GM15510 (cell line): ENCODE data around the gene EMILIN3.

ENCODE experiments used
- POLR2A ChIP-seq: IDR thresholded peaks from 3 replicates; pipeline ENCODE4 v1.6.1; 2011; ENCODE audit warnings: borderline replicate concordance; ENCODE audit not compliant: insufficient read length; ENCODE audit errors: extremely low read depth

Gene EMILIN3

DNA sequence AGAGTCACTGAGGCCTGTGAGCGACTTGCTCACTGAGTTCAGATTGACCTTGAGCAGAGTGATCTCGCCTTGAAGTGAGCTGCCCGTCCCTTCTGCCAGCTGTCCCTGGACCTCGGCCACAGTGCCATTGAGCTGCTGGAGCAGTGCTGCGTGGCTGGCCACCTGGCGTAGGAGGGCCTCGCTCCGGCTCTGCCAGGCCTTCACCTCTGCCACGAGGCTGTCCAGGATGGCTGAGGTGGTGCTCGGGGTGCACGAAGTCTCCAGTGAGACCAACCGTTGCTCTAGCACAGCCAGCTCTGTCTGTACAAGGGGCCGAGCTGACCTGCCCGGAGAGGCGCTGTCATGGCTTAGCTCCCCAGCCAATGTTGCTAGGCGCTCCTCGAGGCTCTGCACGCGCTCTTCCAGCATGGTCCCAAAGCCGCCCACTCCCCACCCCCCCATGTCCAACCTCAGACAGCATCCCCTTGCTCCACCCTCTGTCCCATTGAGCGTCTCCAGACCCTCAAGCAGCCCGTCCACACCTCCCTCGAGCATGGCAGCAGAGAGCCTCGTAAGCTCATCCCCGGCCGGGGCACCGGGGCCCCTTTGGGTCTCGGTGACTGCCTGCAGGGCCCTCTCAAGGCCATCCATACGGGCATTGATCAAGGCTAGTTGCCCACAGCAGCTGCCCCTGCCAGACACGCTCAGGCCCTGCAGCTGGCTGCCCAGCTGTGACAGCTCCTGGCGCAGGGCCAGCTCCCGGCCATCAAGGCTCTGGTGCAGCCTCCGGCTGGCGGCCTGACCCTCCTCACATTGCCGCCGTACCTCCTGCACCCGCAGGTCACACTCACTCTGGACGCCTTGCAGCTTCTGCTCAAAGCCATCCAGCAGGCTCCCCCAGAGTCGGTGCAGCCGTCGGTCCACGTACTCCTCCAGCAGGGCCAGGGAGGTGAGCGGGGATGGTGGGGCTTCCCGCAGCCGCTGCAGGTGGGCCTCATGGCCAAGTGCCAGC lies 4.6 kb downstream of the EMILIN3 start:
- TF ChIP-seq POLR2A = no peak

GRCh38 chr20:41360831-41361756 lies 5.5 kb downstream of the EMILIN3 start:
- TF ChIP-seq POLR2A = no peak

GRCh38 chr20:41359541-41360011 lies 7.0 kb downstream of the EMILIN3 start:
- TF ChIP-seq POLR2A = no peak

DNA sequence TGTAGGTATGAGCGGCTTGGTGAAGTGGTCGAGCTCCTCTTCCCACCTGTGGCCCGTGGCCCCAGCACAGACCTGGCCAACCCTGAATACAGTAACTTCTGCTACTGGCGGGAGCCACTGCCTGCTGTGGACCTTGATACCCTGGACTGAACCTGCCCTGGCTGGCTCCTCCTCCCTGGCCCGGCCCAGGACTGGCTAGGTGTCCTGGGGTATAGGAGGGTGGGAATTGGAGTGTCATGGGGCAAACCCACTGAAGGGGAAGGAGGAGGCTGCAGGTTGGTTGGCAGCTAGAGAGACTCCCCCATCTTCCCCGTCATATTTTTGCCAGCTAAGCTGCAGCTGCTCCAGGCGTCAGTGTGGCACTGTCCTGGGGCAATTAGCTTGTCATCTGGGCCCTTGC lies 7.9 kb downstream of the EMILIN3 start:
- TF ChIP-seq POLR2A = no peak

DNA sequence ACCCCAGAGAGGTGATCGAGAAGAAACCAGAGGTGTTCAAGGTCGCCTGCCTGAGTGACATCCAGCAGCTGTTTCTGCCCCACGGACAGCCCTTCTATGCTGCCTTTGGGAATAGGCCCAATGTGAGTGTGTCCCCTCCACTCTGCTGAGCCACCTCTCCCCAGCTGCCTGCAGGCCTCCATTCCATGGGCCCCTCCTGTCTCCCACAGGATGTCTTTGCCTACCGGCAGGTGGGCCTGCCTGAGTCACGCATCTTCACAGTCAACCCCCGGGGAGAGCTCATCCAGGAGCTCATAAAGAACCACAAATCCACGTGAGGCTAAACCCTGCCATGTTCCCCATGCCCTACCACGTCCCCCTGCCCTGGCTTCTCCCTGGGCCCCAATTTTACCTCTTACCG lies 8.4 kb downstream of the EMILIN3 start:
- TF ChIP-seq POLR2A = no peak

GRCh38 chr20:41357424-41358163 lies 9.0 kb downstream of the EMILIN3 start:
- TF ChIP-seq POLR2A = no peak

- TF ChIP-seq POLR2A = no peak
Measured at GRCh38 chr20:41356951-41357350, 9.7 kb downstream of the EMILIN3 start.

DNA sequence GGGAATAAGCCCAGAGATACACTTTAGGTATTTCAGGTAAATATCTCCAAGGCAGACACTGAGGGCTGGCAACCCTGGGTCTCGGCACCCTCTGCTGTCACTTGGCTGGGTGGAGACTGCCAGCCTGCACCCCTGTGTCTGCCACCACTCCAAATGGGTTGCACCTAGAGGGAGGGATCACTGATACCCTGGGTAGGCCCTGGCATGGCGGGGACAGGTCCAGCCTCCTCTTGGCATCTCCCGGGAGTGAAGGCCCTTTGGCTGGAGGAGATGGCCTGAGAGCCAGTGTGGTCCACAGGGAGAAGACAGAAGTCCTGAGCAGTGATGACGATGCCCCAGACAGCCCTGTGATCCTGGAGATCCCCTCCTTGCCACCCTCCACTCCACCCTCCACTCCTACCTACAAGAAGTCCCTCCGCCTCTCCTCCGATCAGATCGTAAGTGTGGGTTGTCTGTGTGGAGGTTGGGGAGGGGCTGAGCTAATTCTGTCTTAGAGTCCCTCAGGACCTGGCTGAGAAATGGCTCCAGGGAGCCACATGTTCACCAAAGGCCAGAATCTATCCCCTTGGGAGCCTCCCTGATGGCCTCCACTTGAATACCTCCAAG lies 10.9 kb downstream of the EMILIN3 start:
- no peak for TF ChIP-seq POLR2A

- no peak for TF ChIP-seq POLR2A
Measured at GRCh38 chr20:41355192-41355591, 11.4 kb downstream of the EMILIN3 start.

DNA sequence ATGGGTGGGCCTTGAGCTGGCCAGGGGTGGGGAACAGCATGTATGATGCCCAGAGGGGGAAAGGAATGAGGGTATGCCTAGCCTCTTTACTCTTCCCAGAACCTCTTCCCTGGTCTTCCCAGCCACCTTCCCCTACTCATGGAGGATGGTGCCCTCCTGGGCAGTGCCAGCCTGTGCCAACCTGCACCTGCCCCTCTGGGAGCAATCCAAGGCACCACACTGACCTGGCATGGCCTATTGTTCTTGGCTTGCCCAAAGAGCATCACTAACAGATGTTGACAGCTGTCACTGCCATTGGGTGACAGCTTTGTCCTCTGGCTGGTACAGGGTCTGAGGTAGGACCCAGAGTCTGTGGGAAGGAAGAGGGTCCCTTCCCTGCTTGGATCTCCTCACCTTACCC lies 13.1 kb downstream of the EMILIN3 start:
- no peak for TF ChIP-seq POLR2A

DNA sequence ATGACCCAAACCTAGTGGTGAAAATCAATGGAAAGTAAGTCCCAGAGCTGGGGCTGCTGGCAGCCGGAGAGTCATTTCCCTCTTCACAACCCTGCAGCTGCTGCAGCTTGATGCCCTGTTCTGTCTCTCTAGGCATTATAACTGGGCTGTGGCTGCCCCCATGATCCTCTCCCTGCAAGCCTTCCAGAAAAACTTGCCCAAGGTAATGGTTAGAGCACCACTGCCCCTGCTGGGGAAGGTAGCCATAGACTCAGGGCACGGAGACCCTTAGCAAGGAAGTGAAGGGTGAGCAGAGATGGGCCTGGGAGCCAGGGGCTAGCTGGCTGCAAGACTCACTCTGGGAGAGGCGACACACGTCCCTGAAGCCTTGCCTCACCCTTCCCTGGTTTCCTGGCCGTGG lies 14.0 kb downstream of the EMILIN3 start:
- TF ChIP-seq POLR2A = no peak

DNA sequence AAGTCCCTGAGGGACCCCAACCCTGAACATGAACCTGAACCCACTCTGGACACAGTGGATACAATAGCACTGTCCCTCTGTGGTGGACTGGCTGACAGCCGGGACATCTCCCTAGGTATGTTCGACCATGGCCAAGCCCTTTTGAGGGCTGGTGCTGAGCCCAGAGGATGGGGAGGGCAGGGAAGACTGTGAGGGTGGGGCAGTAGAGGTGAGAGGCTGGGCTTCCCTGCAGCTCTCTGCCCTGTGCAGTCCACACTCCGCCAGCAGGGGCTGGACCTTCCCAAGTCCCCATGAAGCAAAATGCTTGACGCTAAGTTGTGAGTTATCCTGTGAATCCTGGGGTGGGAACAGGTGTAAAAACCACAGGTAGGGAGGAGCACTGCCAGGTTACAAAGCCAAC lies 14.5 kb downstream of the EMILIN3 start:
- no peak for TF ChIP-seq POLR2A

DNA sequence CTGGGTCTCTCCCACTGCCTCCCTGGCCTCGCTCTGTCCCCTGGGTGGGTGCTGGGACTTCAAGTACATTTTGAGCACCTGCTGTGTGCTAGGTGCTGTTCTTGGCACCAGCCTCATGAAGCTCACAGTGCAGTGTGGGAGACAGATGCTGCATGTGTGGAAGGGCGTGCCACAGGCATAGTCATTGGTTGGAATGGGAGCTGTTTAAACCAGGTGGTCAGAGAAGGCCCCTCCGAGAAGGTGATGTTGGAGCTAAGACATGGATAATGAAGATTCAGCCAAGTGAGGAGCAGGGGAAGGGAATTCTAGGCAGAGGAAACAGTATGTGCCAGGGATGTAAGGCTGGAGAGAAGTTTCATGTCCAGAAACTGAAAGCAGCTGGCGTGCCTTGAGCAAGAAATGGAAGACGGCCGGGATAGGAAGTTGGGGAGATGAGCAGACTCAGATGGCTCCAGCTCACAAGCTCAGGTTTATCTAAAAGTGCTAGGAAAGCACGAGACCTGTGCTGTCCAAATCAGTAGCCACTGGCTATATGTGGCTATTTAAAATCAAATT lies 16.1 kb downstream of the EMILIN3 start:
- TF ChIP-seq POLR2A = no peak

DNA sequence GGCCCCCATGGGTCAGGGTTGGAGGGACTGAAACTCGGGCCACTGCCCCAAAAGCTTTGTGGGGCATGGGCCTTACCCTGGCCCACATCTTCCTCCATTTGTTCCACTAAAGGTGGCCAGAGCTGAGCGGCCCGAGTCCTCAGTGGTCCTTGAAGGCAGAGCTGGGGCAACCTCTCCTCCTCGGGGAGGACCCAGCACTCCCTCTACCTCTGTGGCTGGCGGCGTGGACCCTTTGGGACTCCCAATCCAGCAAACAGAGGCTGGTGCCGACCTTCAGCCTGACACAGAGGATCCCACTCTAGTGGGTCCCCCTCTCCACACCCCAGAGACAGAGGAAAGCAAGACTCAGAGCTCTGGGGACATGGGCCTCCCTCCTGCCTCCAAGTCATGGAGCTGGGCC lies 16.7 kb downstream of the EMILIN3 start:
- TF ChIP-seq POLR2A = no peak
